CD14-positive monocyte (primary cell): Measurements from ENCODE around the gene HS6ST3. TPM values are rescaled to one million over a fixed set of nuclear protein-coding genes. Genes with fewer than 3 reads are reported as not detected.

Source experiments
- DNase-seq, 3 donors: peaks; one replicate each; pipeline ENCODE4 v3.0.0-alpha.2; 2011 to 2022
- H2AFZ ChIP-seq: 2 replicates; pipeline ENCODE4 v1.6.0; 2012; ENCODE audit warnings: mild to moderate bottlenecking, low read depth, low read length, inconsistent platforms; ENCODE audit not compliant: insufficient read depth, poor library complexity, severe bottlenecking
- H3K27ac ChIP-seq, 2 donors: 1 replicate in 1 of 2; 2 replicates in 1 of 2; pipeline ENCODE4 v1.5.1; 2012 to 2013; ENCODE audit warnings: low read length in 2 of 2, control low read depth in 1 of 2, inconsistent platforms in 1 of 2, low read depth in 1 of 2, mild to moderate bottlenecking in 1 of 2
- H3K27me3 ChIP-seq, 2 donors: one replicate each; pipeline versions ENCODE4 v1.6.0 to v1.6.1; 2011 to 2013; ENCODE audit warnings: low read length in 2 of 2; ENCODE audit not compliant: control insufficient read depth in 2 of 2, insufficient read depth in 2 of 2
- H3K36me3 ChIP-seq, 2 donors: replicated peaks in 1 of 2; 1 replicate in 1 of 2; 2 replicates in 1 of 2; pipeline versions ENCODE4 v1.5.1 to v1.6.1; 2012 to 2013; ENCODE audit warnings: low read length in 2 of 2, control low read depth in 1 of 2, inconsistent platforms in 1 of 2, mild to moderate bottlenecking in 1 of 2; ENCODE audit not compliant: insufficient read depth in 2 of 2, control insufficient read depth in 1 of 2
- H3K4me1 ChIP-seq, 2 donors: 1 replicate in 1 of 2; 2 replicates in 1 of 2; pipeline versions ENCODE4 v1.5.1 to v1.6.1; 2012 to 2013; ENCODE audit warnings: low read length in 2 of 2, control low read depth in 1 of 2, inconsistent platforms in 1 of 2, mild to moderate bottlenecking in 1 of 2, moderate library complexity in 1 of 2; ENCODE audit not compliant: insufficient read depth in 2 of 2, control insufficient read depth in 1 of 2
- H3K4me2 ChIP-seq: replicated peaks from 2 replicates; pipeline ENCODE3; 2012; ENCODE audit warnings: low read length, moderate library complexity, mild to moderate bottlenecking; ENCODE audit not compliant: poor library complexity, severe bottlenecking; ENCODE audit errors: extremely low read depth
- H3K4me3 ChIP-seq, 3 experiments: fragments of 200-600 bp in 1 of 3; sonication (generic) in 1 of 3; replicated peaks in 1 of 3; 1 replicate in 2 of 3; 2 replicates in 1 of 3; pipeline ENCODE4 v1.5.1; 2011 to 2013; ENCODE audit warnings: low read length in 3 of 3, mild to moderate bottlenecking in 3 of 3, control low read depth in 2 of 3, low read depth in 2 of 3, inconsistent platforms in 1 of 3, moderate library complexity in 1 of 3
- H3K79me2 ChIP-seq: 2 replicates; pipeline ENCODE4 v1.6.0; 2012; ENCODE audit warnings: mild to moderate bottlenecking, control low read depth, inconsistent platforms, low read length, moderate library complexity; ENCODE audit not compliant: insufficient read depth
- H3K9ac ChIP-seq: 2 replicates; pipeline ENCODE4 v1.6.0; 2017; ENCODE audit warnings: low read length, mild to moderate bottlenecking; ENCODE audit not compliant: insufficient read depth, poor library complexity, severe bottlenecking
- H3K9me3 ChIP-seq, 2 donors: replicated peaks in 1 of 2; 1 replicate in 1 of 2; 2 replicates in 1 of 2; pipeline versions ENCODE4 v1.5.1 to v1.6.1; 2012 to 2013; ENCODE audit warnings: low read length in 2 of 2, control low read depth in 1 of 2; ENCODE audit not compliant: control insufficient read depth in 1 of 2, insufficient read depth in 1 of 2
- H4K20me1 ChIP-seq: 2 replicates; pipeline ENCODE4 v1.6.0; 2012; ENCODE audit warnings: mild to moderate bottlenecking, low read length, control low read depth, moderate library complexity; ENCODE audit not compliant: insufficient read depth
- H3K27ac Mint-ChIP-seq, 7 donors: one replicate each; pipeline ENCODE4 v1.8.0; 2020; ENCODE audit warnings: mild to moderate bottlenecking in 7 of 7, mixed read lengths in 7 of 7, moderate library complexity in 6 of 7, inconsistent platforms in 2 of 7
- H3K27me3 Mint-ChIP-seq, 3 donors: one replicate each; pipeline ENCODE4 v1.8.0; 2021 to 2022; ENCODE audit warnings: low read depth in 3 of 3, mild to moderate bottlenecking in 3 of 3, mixed read lengths in 3 of 3, moderate library complexity in 3 of 3, inconsistent platforms in 1 of 3
- H3K36me3 Mint-ChIP-seq, 2 donors: one replicate each; pipeline ENCODE4 v1.8.0; 2020; ENCODE audit warnings: mixed read lengths in 2 of 2, inconsistent platforms in 1 of 2, mild to moderate bottlenecking in 1 of 2
- H3K4me1 Mint-ChIP-seq: one replicate; pipeline ENCODE4 v1.8.0; 2020; ENCODE audit warnings: mild to moderate bottlenecking, mixed read lengths
- H3K4me3 Mint-ChIP-seq, 2 donors: one replicate each; pipeline ENCODE4 v1.8.0; 2020; ENCODE audit warnings: mild to moderate bottlenecking in 2 of 2, mixed read lengths in 2 of 2, moderate library complexity in 1 of 2
- H3K9me3 Mint-ChIP-seq, 7 donors: one replicate each; pipeline ENCODE4 v1.8.0; 2020 to 2022; ENCODE audit warnings: mixed read lengths in 7 of 7, mild to moderate bottlenecking in 6 of 7, moderate library complexity in 6 of 7, inconsistent platforms in 2 of 7
- CTCF ChIP-seq: fragments of 200-600 bp; IDR thresholded peaks from one replicate; pipeline ENCODE4 v1.8.0; 2022; ENCODE audit warnings: antibody characterized with exemption, mild to moderate bottlenecking
- WGBS: methylation state at CpG from one replicate; pipeline ENCODE4 v1.1.5; 2013; ENCODE audit warnings: missing lambda C conversion rate; ENCODE audit not compliant: insufficient coverage; 5-methylcytosine and 5-hydroxymethylcytosine counted together
- intact Hi-C, 2 donors: fragments of 100-400 bp; cut with micrococcal nuclease; formaldehyde crosslinking; loops; one replicate each; pipeline versions ENCODE4 v1.15.0 to v1.15.1; 2023
- polyA plus RNA-seq, 3 donors: library from polyadenylated mRNA; depleted of rRNA in 1 of 3; unstranded in 2 of 3; stranded (reverse) in 1 of 3; fragments of 300-500 nt in 2 of 3; fragments of >200 nt in 1 of 3; fragmentation: Illumina TruSeq in 2 of 3; gene quantifications; 1 replicate in 2 of 3; 2 replicates in 1 of 3; pipeline ENCODE4 v1.2.3, GENCODE V29; 2012 to 2021

Gene HS6ST3
- polyA plus RNA-seq, 3 donors = not detected

- Histone ChIP-seq H3K27me3 (no peaks in the 10 kb centered on the region), H3K36me3 (no peaks in the 10 kb centered on the region), H3K4me3 (no peak overlapping the region), H3K9me3 (no peaks in the 10 kb centered on the region), H3K9ac (no peak overlapping the region), H3K4me2 (no peak overlapping the region), H3K79me2 (no peaks in the 10 kb centered on the region), H2AFZ (no peak overlapping the region), H3K4me1 (no peaks in the 10 kb centered on the region), H4K20me1 (no peaks in the 10 kb centered on the region), H3K27ac (no peak overlapping the region)
- no peak for DNase-seq
- Mint-ChIP-seq H3K4me1 (no peaks in the 10 kb centered on the region), H3K9me3 (peaks cover 0 to 7% (median 3%) of the 10 kb centered on the region in 7 donors), H3K4me3 (no peak overlapping the region), H3K27ac (no peak overlapping the region), H3K36me3 (no peaks in the 10 kb centered on the region), H3K27me3 (peaks cover 0 to 4% (median 0%) of the 10 kb centered on the region in 3 donors)
- intact Hi-C loops = no loop called here
- no peak for TF ChIP-seq CTCF
Measured at GRCh38 chr13:96421314-96421713, 331.4 kb downstream of the HS6ST3 start.

GRCh38 chr13:96422002-96422401 is 332.1 kb downstream of the HS6ST3 start:
- no peaks in the 10 kb centered on the region for H3K27me3 ChIP-seq
- no peaks in the 10 kb centered on the region for H3K36me3 Mint-ChIP-seq
- no peak overlapping the region for H3K27ac Mint-ChIP-seq
- H3K9me3 ChIP-seq = no peaks in the 10 kb centered on the region
- no peaks in the 10 kb centered on the region for H4K20me1 ChIP-seq
- H3K9me3 Mint-ChIP-seq = peaks cover 0 to 3% (median 2%) of the 10 kb centered on the region in 7 donors
- H3K79me2 ChIP-seq = no peaks in the 10 kb centered on the region
- H3K4me3 Mint-ChIP-seq = no peak overlapping the region
- no peak for DNase-seq
- H3K4me1 Mint-ChIP-seq = no peaks in the 10 kb centered on the region
- no peak overlapping the region for H3K4me3 ChIP-seq
- no peaks in the 10 kb centered on the region for H3K4me1 ChIP-seq
- 92% methylated on average over 3 of the region's 4 CpGs for WGBS
- no peak overlapping the region for H3K27ac ChIP-seq
- no peak overlapping the region for H3K9ac ChIP-seq
- intact Hi-C loops = no loop called here
- no peak overlapping the region for H3K4me2 ChIP-seq
- H3K36me3 ChIP-seq = no peaks in the 10 kb centered on the region
- peaks cover 0 to 4% (median 0%) of the 10 kb centered on the region in 3 donors for H3K27me3 Mint-ChIP-seq
- TF ChIP-seq CTCF = no peak
- no peak overlapping the region for H2AFZ ChIP-seq
